C1 segment of cervical spinal cord (tissue), 14 donors: ENCODE measurements around the gene MTHFR.

Experiments
- DNase-seq, 14 donors: peaks; one replicate each; lab custom pipeline; 2025; lab: John Stamatoyannopoulos, UW

MTHFR gene

GRCh38 chr1:11735854-11736745 lies 69.7 kb downstream of the MTHFR start, which contains the start of gene AGTRAP:
Gene AGTRAP, plus strand, starts transcription at chr1:11736136. Its CDS starts 73 bp downstream, at chr1:11736209.
- DNase-seq, result peak; percentile 42 to 94 (median 90)
